HG02623 (cell line): Measurements from ENCODE around the gene MACIR.
"Not testable (repeated sequence)": the region's sequence is repeated elsewhere in the genome, so short reads cannot be mapped to it uniquely, and the experiment has no call there.

Source experiments
- ATAC-seq: cut with Tn5 transposase; IDR thresholded peaks from one replicate; pipeline ENCODE4 v1.9.1; 2021; ENCODE audit warnings: moderate library complexity; ENCODE audit not compliant: unreplicated experiment

The MACIR gene

GRCh38 chr5:103258368-103258956 is at the start of gene MACIR:
Gene MACIR (plus strand): TSS chr5:103258763. CDS start chr5:103275920, 17,157 bp downstream.
- peak; percentile 79 for ATAC-seq

- no peak for ATAC-seq
These were observed 49.5 kb upstream of the MACIR start for GRCh38 chr5:103209065-103209464.

- no peak for ATAC-seq
These were observed 47.6 kb upstream of the MACIR start for GRCh38 chr5:103210952-103211351.

- ATAC-seq = peak; percentile 76
These were observed 46.7 kb upstream of the MACIR start for GRCh38 chr5:103211576-103212561.

- ATAC-seq = no peak
These were observed 42.4 kb upstream of the MACIR start for GRCh38 chr5:103216137-103216536.

- no peak for ATAC-seq
These were observed 41.9 kb upstream of the MACIR start for GRCh38 chr5:103216697-103217096.

- no peak for ATAC-seq
These were observed 41.5 kb upstream of the MACIR start for GRCh38 chr5:103217101-103217500.

GRCh38 chr5:103218164-103218563 is 40.4 kb upstream of the MACIR start:
- no peak for ATAC-seq

- not testable (repeated sequence) for ATAC-seq
These were observed 39.5 kb upstream of the MACIR start for GRCh38 chr5:103219074-103219473.

- no peak for ATAC-seq
These were observed 35.3 kb upstream of the MACIR start for GRCh38 chr5:103223031-103223955.

GRCh38 chr5:103224118-103224893 is 34.3 kb upstream of the MACIR start:
- ATAC-seq = peak; percentile 98

- ATAC-seq = no peak
These were observed 33.7 kb upstream of the MACIR start for GRCh38 chr5:103224894-103225246.

GRCh38 chr5:103228061-103228460 is 30.5 kb upstream of the MACIR start:
- ATAC-seq = no peak

GRCh38 chr5:103228588-103228987 is 30.0 kb upstream of the MACIR start:
- no peak for ATAC-seq

- peak; percentile 82 for ATAC-seq
These were observed 26.1 kb upstream of the MACIR start for GRCh38 chr5:103232393-103232999.

- ATAC-seq = no peak
These were observed 24.2 kb upstream of the MACIR start for GRCh38 chr5:103234239-103234975.

- ATAC-seq = no peak
These were observed 22.7 kb upstream of the MACIR start for GRCh38 chr5:103235891-103236290.

- no peak for ATAC-seq
These were observed 20.8 kb upstream of the MACIR start for GRCh38 chr5:103237778-103238177.

GRCh38 chr5:103243665-103244064 is 14.9 kb upstream of the MACIR start:
- no peak for ATAC-seq
